HG03378 (cell line): ENCODE data around the gene PIWIL1.

Source experiments
- ATAC-seq: cut with Tn5 transposase; IDR thresholded peaks from one replicate; pipeline ENCODE4 v1.9.1; 2021; ENCODE audit warnings: mild to moderate bottlenecking, moderate library complexity; ENCODE audit not compliant: unreplicated experiment

The PIWIL1 gene

DNA sequence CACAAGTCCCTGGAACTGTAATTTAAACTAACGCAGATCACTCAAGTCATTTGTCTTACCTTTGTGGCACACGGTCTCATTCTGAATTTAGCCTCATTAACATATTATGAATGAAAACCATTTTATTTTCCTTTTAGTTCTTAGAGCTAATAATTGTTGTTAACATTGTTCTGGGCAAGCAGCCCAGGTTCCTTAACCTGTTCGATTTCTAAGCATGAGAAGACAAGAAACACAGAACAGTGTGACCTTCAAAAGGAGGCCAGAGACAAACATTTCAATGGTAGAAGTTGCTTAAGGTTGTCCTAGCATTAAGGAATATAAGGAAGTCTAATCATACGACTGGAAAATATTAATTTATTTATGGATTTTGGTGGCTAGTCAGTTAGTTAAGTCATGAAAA is 35.2 kb downstream of the PIWIL1 start:
- ATAC-seq = no peak

DNA sequence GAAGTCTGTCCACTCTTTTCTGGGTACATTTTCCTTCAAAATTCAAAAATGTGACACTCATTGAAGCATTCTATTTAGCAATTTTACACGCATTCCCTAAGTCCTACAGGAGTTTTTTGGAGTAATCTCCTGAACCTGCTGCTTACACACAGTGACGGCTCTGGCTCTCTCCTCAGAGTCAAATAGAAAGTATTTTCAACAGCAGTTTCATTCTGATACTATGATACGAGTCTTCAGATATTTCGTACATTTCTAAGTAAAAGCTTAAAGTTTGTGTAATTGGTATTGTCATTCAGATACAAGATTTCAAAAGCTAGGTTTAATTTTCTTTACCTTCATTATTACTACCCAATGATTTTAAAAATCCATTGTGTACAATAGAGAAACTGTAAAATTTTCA is 36.4 kb downstream of the PIWIL1 start:
- no peak for ATAC-seq

DNA sequence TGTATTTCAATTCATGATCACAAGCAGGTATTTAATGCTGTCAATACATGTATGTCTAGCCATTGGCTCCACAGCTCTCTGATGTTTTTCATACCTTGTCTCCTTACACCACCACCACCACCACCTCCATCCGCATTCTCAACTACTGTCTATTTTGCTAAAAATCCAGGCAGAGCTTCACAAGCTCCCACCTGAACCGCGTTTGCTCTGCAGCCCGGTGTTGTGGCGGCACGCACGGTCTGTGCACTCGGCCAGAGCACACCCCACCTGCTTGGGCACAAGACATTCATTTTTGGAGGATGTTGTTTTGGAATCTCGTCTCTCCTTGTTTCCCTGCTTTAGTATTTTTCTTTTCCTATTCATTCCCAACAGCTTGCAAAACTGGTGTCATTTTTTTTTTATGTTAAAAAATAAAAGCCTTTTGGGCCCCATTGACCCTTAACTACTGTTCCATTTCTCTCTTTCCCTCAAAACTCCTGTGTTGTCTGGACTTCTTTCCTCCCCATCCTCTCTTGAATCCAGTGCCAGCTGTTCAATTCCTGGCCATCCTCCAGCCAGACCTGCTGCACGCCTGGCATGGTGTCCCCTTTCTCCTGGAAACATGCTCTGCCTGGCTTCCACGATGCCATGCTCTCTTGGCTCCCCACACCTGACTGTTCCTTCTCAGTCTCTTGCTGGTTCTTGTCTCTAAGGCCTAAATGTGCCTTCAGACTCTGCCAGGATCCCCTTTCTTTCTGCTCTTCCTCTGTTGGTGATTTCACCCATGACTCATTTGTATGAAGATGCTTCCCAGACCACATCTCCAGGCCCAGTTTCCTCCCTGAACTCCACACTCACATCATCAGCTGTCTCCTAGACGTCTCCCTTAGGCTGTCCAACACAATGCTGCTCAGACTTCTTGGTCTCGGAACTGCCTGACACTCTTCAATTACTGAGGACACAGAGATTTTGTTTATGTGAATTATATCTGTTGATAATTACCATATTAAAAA is 37.9 kb downstream of the PIWIL1 start:
- ATAC-seq = no peak

DNA sequence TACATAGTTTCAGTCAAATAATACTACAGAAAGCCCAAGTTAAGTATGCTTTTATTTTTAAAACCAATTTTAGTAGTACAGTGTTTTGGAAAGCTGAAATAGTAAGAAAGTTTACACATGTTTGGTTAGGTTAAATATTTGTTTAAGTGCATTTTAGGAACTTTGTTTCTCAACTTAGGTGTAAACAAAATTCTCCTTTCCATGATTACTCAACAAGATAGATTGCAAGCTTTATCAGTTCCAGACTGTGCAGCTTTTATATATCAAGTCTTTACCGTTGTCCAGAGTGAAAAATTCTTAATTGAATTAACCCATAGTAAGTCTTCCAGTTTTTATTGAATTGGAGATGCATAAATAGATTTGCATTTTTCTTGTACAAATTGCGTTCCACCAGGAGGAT is 45.1 kb downstream of the PIWIL1 start:
- no peak for ATAC-seq

DNA sequence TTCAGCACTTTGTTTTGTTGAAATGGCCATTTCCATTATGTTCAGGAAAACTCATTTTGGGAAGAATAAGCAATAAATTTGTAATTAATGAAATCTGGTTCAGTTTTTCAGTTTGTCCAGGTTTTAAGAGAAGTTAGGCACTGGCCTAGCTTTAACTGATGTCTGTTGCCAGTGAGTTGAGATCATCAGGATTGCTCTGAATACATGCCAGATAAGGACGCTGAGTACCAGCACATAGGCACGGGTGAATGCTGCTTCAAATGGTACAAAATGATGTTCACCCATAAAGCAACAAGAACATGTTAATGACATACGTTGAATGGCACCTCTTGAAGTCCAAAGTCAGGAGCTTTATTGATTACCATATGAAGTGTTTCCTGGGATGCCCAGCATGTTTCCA is 46.5 kb downstream of the PIWIL1 start:
- ATAC-seq = no peak

DNA sequence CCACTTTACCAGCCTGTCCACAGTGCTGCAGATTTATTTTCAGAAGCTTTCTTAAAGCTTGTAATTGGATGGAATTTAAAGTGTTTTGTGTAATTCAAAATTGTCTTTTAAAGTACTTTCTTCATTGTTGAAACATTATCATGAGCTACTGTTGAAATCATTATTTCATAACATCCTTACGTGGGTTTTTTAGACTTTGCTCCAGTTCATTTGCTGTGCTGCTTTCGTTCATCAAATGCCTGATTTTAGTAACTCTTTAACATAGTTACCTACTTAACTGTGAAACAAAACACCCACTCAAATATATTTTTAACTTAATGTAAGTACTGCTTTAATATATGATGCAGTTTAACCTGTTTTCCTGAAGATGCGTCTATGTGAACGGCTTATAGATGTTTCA is 47.5 kb downstream of the PIWIL1 start:
- no peak for ATAC-seq

DNA sequence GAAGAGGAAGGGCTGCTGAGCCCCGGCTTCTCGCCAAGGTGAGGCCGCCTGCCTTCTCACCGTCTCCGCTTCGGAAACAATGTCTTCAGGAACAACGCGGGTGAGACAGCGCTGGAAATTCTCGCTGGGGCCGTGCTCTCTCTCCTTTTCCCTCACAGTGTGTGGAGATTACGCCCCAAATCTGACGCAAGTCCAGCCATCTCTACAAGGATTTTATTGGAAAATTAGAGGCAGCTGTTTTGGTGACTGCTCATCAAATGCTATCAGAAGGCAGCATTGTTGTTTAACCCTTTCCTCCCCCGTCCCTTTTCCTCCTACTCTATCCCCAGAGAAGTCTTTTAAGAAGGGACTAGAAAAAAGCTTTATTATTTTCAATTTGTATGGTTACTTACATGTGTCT is 53.5 kb downstream of the PIWIL1 start:
- ATAC-seq = no peak

DNA sequence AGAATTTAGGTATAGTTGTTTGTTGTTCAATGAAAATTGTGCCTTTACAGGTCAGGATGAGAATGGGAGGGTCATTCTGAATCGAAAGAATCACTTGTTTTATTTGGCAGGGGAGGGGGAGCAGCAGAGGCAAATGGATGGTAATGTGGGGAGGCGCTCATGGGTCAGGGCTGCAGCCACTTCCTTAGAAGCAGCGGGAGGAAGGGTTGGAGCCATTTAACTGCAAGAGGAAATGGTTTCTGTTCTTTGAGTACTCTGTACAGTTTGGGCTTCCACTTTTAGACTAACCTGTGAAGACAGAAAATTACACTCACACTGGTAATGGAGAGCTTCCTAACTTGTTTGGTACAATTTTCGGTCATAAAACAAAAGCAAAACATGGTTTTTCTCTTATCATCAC is 57.2 kb downstream of the PIWIL1 start:
- no peak for ATAC-seq

DNA sequence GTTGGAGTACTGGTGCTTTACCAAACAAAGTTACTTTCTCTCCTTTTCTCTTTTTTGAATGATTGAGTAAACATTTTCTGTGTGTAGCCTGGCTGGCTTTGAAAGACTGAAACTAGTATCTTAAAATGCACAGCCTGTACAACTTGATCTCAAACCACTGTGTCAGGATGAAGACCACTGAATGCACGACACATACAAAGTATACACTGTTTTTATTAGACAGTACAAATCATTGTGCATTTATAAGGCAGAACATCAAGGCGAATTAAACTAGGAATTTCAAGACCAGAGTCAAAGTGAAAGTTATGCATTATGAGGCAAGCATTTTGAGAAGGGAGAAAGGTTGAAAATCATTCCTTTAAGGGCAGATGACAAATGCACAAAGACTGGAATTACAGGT is 59.0 kb downstream of the PIWIL1 start:
- no peak for ATAC-seq

DNA sequence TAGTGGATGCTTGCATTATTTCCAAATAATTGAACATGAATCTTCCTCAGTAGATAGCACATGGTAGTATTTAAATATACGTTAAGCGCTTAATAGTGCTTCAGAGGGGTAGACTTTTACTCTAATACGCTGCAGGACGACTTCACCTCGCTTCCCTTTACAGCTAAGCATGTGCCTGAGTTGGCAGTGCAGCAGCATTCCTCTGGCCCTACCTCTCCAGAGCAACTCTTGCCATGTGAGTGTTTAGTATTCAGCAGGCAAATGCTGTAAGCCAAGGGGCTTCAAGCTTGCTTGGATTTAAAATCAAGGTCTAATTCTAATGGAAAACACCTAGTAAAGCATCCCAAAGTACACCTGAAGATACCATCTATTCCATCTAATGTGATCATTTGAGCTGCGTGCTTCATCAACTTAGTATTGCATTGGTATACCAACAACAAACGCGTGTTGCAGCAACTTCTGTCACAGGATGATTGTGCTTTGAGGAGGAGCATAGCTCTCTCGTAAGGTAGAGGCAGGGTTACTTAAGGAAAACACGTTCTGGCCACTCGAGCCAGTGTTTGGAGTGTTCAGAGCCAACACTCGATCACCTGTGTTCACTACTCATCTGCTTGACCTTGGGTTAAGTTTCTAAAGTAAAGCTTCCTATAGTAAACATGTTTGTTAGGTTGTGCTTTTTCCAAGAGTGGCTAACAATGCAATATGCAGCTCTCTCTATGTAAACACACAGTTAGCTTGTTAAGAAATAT is 60.6 kb downstream of the PIWIL1 start:
- ATAC-seq = no peak

DNA sequence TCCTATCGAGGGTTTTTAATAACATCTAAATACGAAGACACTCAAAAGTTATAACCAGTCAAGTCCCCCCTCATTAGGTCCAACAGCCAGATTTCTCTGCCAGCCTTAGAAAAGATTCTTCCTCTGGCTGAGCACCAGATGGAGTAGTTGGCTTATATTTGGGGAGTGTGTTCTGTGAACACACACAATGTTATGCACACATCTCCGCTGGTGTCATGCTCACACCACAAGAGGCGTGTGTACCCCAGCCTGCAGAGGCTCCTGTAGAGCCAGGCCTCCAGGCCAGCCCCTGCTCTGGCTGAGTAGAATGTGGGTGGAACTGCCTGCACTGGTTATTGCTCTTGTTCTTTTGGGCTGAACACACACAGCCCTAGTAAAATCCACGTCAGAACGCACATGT is 64.0 kb downstream of the PIWIL1 start:
- no peak for ATAC-seq

DNA sequence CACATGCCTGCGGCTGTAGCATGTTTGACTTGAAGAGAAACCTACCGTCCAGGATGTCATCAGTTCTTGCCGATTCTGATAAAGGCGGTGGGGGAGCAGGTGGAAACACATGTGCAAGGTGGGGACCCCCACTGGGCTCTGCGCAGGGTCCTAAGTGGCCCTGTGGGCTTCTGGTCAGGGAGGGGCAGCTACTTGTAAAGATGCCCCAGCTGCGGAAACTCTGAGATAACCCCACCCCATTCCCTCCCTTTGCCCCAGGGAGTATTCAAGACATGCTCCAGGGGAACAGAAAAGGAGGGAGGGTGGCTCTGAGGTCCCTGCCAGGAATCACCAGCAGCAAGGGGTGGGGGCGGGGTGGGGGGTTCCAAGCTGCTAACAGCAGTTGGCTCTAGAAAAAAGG is 67.6 kb downstream of the PIWIL1 start:
- ATAC-seq = no peak

DNA sequence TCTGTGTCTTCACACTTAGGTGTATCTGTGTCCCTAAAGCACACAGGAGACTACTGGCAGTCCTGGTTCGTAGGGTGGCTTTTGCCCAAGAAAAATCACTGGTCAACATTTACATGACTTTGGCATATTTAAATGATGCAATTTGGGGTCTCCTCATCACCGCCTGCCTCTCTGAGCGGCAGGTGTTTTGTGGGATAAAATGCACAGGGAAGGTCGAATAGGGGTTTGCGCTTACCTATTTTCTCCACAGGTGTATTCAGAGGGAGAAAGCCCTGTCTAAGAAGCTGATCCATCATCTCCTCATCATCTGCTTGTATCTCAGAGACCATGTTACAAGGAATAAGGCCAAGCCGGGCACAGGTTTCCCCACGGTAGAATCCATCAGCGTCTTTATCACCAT is 74.7 kb downstream of the PIWIL1 start:
- ATAC-seq = no peak

DNA sequence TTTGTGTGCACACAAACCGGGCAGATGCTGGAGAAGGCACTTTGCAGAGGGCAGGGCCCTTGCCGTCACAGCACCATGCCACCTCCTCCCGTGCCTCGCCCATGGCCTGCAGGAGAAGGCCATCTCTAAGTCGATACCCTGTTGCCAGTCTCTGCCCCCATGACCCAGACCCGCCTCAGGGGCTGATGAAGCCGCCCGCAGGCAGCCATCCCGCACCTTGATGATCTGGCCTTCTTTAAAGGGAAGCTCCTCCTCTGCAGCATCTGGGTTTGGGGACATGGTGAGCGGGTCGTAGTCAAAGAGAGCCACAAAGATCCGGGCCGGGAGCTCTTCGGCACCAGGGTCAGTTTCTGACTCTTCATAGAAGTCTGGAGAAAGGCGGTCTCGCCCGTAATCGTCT is 76.2 kb downstream of the PIWIL1 start:
- ATAC-seq = no peak

DNA sequence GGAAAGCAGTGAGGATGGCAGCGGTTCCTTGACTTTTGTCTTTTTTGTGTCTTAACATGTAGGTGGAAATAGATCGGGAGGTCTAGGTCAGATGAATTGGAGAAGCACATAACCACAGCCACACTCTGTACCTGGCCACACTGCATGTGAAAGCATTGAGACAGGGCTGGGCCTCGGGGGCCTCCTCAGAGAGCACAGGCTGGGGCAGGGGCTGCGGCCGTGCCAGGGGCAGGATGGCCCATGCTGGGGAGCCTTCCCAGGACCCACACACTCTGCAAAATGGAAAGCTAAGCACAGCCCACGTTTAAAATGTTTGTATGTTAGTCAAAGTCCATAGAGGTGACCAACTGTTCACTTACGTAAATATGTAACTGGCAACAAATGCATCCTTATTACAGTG is 76.7 kb downstream of the PIWIL1 start:
- ATAC-seq = no peak

DNA sequence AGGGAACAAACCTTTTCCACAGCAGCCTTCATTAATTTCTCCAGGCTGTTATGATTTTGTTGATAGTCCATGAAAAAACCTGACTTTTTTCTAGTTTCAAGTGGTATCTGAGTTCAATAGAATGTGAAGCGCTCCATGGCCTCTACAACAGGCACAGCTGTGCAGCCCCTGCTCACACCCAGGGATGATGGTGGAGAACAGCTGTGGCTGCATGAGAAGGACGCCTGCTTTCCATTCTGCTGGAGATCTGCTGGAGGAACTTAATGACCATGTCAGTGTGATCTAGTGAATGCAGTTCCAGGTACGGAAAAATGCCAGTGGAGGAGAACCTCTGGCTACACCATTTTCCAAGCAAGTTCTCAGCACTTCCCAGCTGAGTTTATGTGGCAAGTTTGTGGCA is 80.6 kb downstream of the PIWIL1 start:
- no peak for ATAC-seq

DNA sequence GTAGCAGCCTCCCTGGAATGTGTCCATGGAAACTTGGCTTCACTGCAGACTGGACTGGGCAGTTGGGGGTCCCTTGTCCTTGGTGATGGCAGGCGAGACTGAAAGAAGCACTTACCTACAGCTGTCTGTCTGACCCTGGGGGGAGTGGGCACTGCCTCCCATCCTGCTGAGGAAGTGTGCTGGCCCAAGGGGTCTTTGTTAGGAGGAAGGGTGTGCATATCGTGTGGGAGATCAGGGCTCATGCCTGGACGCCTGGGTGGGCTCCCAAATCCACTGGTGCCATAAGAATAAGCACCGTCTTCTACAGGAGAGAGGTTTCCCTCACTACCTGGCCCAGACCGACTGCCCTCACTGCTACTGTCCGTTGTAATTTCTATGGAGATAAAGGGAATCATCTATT is 81.4 kb downstream of the PIWIL1 start:
- ATAC-seq = no peak

DNA sequence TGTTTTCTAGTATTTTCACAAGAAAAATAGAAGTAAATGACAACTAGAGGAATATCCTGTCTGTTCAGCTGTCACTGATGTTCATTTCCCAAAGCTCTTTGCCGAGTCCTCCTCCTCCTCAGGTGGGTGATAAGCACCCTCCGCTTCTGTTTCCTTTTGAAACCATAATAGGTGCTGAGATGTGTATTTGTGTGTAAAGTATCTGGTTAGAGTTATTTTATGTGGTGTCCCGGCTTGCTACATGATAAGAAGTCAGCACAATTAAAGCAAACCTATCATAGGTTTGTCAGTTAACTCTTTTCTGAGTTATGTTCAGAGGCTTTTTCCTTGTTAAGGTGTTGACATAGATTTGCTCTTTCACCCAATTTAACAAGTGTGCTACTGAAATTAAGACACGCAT is 82.4 kb downstream of the PIWIL1 start:
- ATAC-seq = no peak

DNA sequence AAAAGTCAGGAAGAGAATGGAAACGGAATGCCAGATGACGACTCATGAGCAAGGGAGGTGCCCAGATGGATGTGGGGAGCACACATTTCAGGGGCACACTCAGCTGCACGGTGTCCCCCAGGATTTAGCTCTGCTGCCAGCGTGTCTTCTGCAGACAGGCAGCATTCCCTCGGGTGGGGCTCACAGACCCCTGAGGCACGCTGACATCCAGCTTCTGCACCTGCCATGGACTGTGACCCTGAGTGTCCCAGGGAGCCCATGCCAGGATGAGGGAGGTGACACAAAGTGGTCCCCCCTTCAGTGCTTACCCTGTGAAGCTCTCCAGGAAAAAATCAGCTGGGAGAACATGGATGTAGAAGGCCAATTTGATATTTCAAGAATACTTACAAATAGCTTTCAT is 84.2 kb downstream of the PIWIL1 start:
- no peak for ATAC-seq
